WTC11 (cell line): ENCODE results near the gene LCN12. TPM values are rescaled to one million over a fixed set of nuclear protein-coding genes. Genes with fewer than 3 reads are reported as not detected.
A peak's percentile ranks its signal among the peaks of the same experiment; 100 is the strongest.

Experiments
- ATAC-seq: fragments of 200-7000 bp; cut with Tn5 transposase; 2 replicates; pipeline ENCODE4 v1.10.0; 2021; ENCODE audit warnings: mild to moderate bottlenecking, moderate library complexity
- CTCF ChIA-PET: fragments of 300-600 bp; sonication (Branson Sonifier 250); formaldehyde crosslinking; loops from one replicate; lab custom pipeline; 2021; ENCODE audit warnings: antibody characterized with exemption; lab: Charles Lee
- POLR2A ChIA-PET: fragments of 350-600 bp; sonication (Branson Sonifier 250); formaldehyde crosslinking; loops from one replicate; lab custom pipeline; 2021; ENCODE audit warnings: antibody characterized with exemption; lab: Charles Lee
- DNase-seq: peaks from one replicate; pipeline ENCODE4 v3.0.0; 2021; ENCODE audit warnings: low spot score
- H3K27ac Mint-ChIP-seq: 2 replicates; pipeline ENCODE4 v1.8.0; 2021; ENCODE audit warnings: mixed read lengths
- H3K27me3 Mint-ChIP-seq: 2 replicates; pipeline ENCODE4 v1.8.0; 2021; ENCODE audit warnings: low read depth, mild to moderate bottlenecking, moderate library complexity, mixed read lengths
- H3K36me3 Mint-ChIP-seq: 2 replicates; pipeline ENCODE4 v1.8.0; 2021; ENCODE audit warnings: mixed read lengths
- H3K4me1 Mint-ChIP-seq: 2 replicates; pipeline ENCODE4 v1.8.0; 2022; ENCODE audit warnings: mixed read lengths
- H3K4me3 Mint-ChIP-seq: 2 replicates; pipeline ENCODE4 v1.8.0; 2021; ENCODE audit warnings: mild to moderate bottlenecking, moderate library complexity, mixed read lengths
- H3K9me3 Mint-ChIP-seq: 2 replicates; pipeline ENCODE4 v1.8.0; 2021; ENCODE audit warnings: mixed read lengths
- ATF2 ChIP-seq: sonication (generic); formaldehyde crosslinking; IDR thresholded peaks from 2 replicates; pipeline ENCODE4 v1.8.1; 2022; ENCODE audit warnings: low read depth, missing genetic modification reagents, borderline replicate concordance
- ATF6 ChIP-seq: sonication (generic); formaldehyde crosslinking; IDR thresholded peaks from 2 replicates; pipeline ENCODE4 v1.8.1; 2023; ENCODE audit warnings: mild to moderate bottlenecking, missing genetic modification reagents
- CREM ChIP-seq: sonication (generic); formaldehyde crosslinking; IDR thresholded peaks from 2 replicates; pipeline ENCODE4 v1.8.1; 2022; ENCODE audit warnings: mild to moderate bottlenecking, missing genetic modification reagents, moderate library complexity
- CTCF ChIP-seq: fragments of 200-600 bp; IDR thresholded peaks from 2 replicates; pipeline ENCODE4 v1.8.0; 2022; ENCODE audit warnings: antibody characterized with exemption
- E2F1 ChIP-seq: sonication (generic); formaldehyde crosslinking; IDR thresholded peaks from 2 replicates; pipeline ENCODE4 v1.8.0; 2022; ENCODE audit warnings: mild to moderate bottlenecking, missing genetic modification reagents
- ESRRA ChIP-seq: sonication (generic); formaldehyde crosslinking; IDR thresholded peaks from 2 replicates; pipeline ENCODE4 v1.8.1; 2022; ENCODE audit warnings: mild to moderate bottlenecking, missing genetic modification reagents, borderline replicate concordance
- ETV6 ChIP-seq: sonication (generic); formaldehyde crosslinking; IDR thresholded peaks from 2 replicates; pipeline ENCODE4 v1.8.1; 2022; ENCODE audit warnings: mild to moderate bottlenecking, missing genetic modification reagents
- FOXP4 ChIP-seq: sonication (generic); formaldehyde crosslinking; IDR thresholded peaks from 2 replicates; pipeline ENCODE4 v1.8.0; 2022; ENCODE audit warnings: mild to moderate bottlenecking, missing genetic modification reagents
- GRHL2 ChIP-seq: fragments of 250-450 bp; sonication (Bioruptor Pico); IDR thresholded peaks from 2 replicates; pipeline ENCODE4 v1.8.0; 2022; ENCODE audit warnings: mild to moderate bottlenecking, moderate library complexity; ENCODE audit not compliant: insufficient replicate concordance, severe bottlenecking
- HMGA2 ChIP-seq: fragments of 250-450 bp; sonication (Bioruptor Pico); IDR thresholded peaks from 2 replicates; pipeline ENCODE4 v1.4.0; 2021; ENCODE audit warnings: mild to moderate bottlenecking, moderate library complexity
- MAX ChIP-seq: sonication (generic); formaldehyde crosslinking; IDR thresholded peaks from 2 replicates; pipeline ENCODE4 v1.8.0; 2022; ENCODE audit warnings: mild to moderate bottlenecking, missing genetic modification reagents
- MXD4 ChIP-seq: fragments of 250-450 bp; sonication (Bioruptor Pico); IDR thresholded peaks from 2 replicates; pipeline ENCODE4 v1.8.0; 2021; ENCODE audit warnings: mild to moderate bottlenecking, moderate library complexity, borderline replicate concordance
- NFATC4 ChIP-seq: fragments of 250-450 bp; sonication (Bioruptor Pico); IDR thresholded peaks from 2 replicates; pipeline ENCODE4 v1.9.0; 2021; ENCODE audit warnings: mild to moderate bottlenecking
- PREB ChIP-seq: sonication (generic); formaldehyde crosslinking; IDR thresholded peaks from 2 replicates; pipeline ENCODE4 v1.8.1; 2022; ENCODE audit warnings: mild to moderate bottlenecking, missing genetic modification reagents, moderate library complexity, borderline replicate concordance
- RORB ChIP-seq: fragments of 250-450 bp; sonication (Bioruptor Pico); IDR thresholded peaks from 2 replicates; pipeline ENCODE4 v1.9.0; 2021; ENCODE audit warnings: mild to moderate bottlenecking
- SMAD3 ChIP-seq: sonication (generic); formaldehyde crosslinking; IDR thresholded peaks from 2 replicates; pipeline ENCODE4 v1.8.0; 2022; ENCODE audit warnings: missing genetic modification reagents, mild to moderate bottlenecking, borderline replicate concordance
- TP53 ChIP-seq: sonication (generic); formaldehyde crosslinking; IDR thresholded peaks from 2 replicates; pipeline ENCODE4 v1.8.1; 2023; ENCODE audit warnings: mild to moderate bottlenecking, missing genetic modification reagents
- ZBTB21 ChIP-seq: sonication (generic); formaldehyde crosslinking; IDR thresholded peaks from 2 replicates; pipeline ENCODE4 v1.8.1; 2023; ENCODE audit warnings: mild to moderate bottlenecking, missing genetic modification reagents, borderline replicate concordance
- ZNF317 ChIP-seq: sonication (generic); formaldehyde crosslinking; IDR thresholded peaks from 2 replicates; pipeline ENCODE4 v1.8.1; 2023; ENCODE audit warnings: low read depth, mild to moderate bottlenecking, moderate library complexity, missing genetic modification reagents, borderline replicate concordance
- ZNF423 ChIP-seq: fragments of 250-450 bp; sonication (Bioruptor Pico); IDR thresholded peaks from 2 replicates; pipeline ENCODE4 v2.1.2; 2022; ENCODE audit warnings: mild to moderate bottlenecking, moderate library complexity
- ZNF512 ChIP-seq: sonication (generic); formaldehyde crosslinking; IDR thresholded peaks from 2 replicates; pipeline ENCODE4 v1.8.1; 2022; ENCODE audit warnings: missing genetic modification reagents, borderline replicate concordance
- total RNA-seq: library from RNA; stranded (reverse); gene quantifications from 3 replicates; pipeline ENCODE4 v1.2.3, GENCODE V29; 2021

The LCN12 gene
- total RNA-seq, 1 experiment from 2014 or later, result 1.9 TPM

- TF ChIP-seq ATF6 (CRISPR knock-in tag) (no peak), FOXP4 (no peak), ZNF317 (CRISPR knock-in tag) (no peak), CREM (no peak), GRHL2 (CRISPR knock-in tag) (no peak), E2F1 (CRISPR knock-in tag) (no peak), SMAD3 (CRISPR knock-in tag) (no peak), ZBTB21 (no peak), RORB (CRISPR knock-in tag) (no peak), MAX (CRISPR knock-in tag) (no peak), ATF2 (CRISPR knock-in tag) (no peak), PREB (CRISPR knock-in tag) (no peak)
These were observed 30.8 kb upstream of the LCN12 start (continued) for GRCh38 chr9:136921307-136921706.

GRCh38 chr9:136921718-136922117 lies 30.4 kb upstream of the LCN12 start:
- H3K4me3 Mint-ChIP-seq, result no peak overlapping the region
- ATAC-seq (no peak), DNase-seq (no peak)
- no peaks in the 10 kb centered on the region for H3K27me3 Mint-ChIP-seq
- ChIA-PET CTCF (no interaction called here), POLR2A (no interaction called here)
- peaks cover 48% of the 10 kb centered on the region for H3K36me3 Mint-ChIP-seq
- H3K4me1 Mint-ChIP-seq, result no peaks in the 10 kb centered on the region
- H3K27ac Mint-ChIP-seq, result 0 out of 2 replicates have a peak overlapping the region, but pooled peaks have one; percentile 23
- TF ChIP-seq ZNF423 (CRISPR knock-in tag), result no peak
- no peak for TF ChIP-seq MXD4 (CRISPR knock-in tag)
- no peak for TF ChIP-seq ETV6 (CRISPR knock-in tag)
- TF ChIP-seq FOXP4, result no peak
- no peak for TF ChIP-seq TP53 (CRISPR knock-in tag)
- TF ChIP-seq ZNF512 (CRISPR knock-in tag), result no peak
- TF ChIP-seq NFATC4, result no peak
- TF ChIP-seq CTCF, result no peak
- no peak for TF ChIP-seq ESRRA (CRISPR knock-in tag)
- no peak for TF ChIP-seq HMGA2
- TF ChIP-seq, all 79 proteins: peak for 0
- no peaks in the 10 kb centered on the region for H3K9me3 Mint-ChIP-seq
